Lower lobe of right lung (tissue), 2 donors: Measurements from ENCODE around the gene CNN3. TPM values are rescaled to one million over a fixed set of nuclear protein-coding genes. Genes with fewer than 3 reads are reported as not detected.

ENCODE experiments used
- ATAC-seq, 2 donors: fragments of 200-7000 bp; cut with Tn5 transposase; one replicate each; pipeline ENCODE4 v1.9.1; 2020 to 2022; ENCODE audit warnings: mild to moderate bottlenecking in 2 of 2, moderate library complexity in 2 of 2
- DNase-seq: peaks from one replicate; pipeline ENCODE4 v3.0.0-alpha.2; 2020
- H3K27ac ChIP-seq: fragments of 200-600 bp; one replicate; pipeline ENCODE4 v1.8.0; 2022
- H3K27me3 ChIP-seq: fragments of 200-600 bp; one replicate; pipeline ENCODE4 v1.8.0; 2022; ENCODE audit warnings: low read depth
- H3K36me3 ChIP-seq: fragments of 200-600 bp; one replicate; pipeline ENCODE4 v1.8.0; 2022; ENCODE audit warnings: mild to moderate bottlenecking
- H3K4me1 ChIP-seq: fragments of 200-600 bp; one replicate; pipeline ENCODE4 v1.8.0; 2022
- H3K4me3 ChIP-seq: fragments of 200-600 bp; one replicate; pipeline ENCODE4 v1.8.0; 2022; ENCODE audit warnings: mild to moderate bottlenecking
- H3K9me3 ChIP-seq: fragments of 200-600 bp; one replicate; pipeline ENCODE4 v1.8.0; 2022
- intact Hi-C: fragments of 100-400 bp; cut with DNase I; formaldehyde crosslinking; loops from one replicate; pipeline ENCODE4 v1.11.0; 2022
- total RNA-seq: library from RNA; stranded (reverse); fragmentation: NEBNext Ultra II Directional; extraction: Animal tissue kit (Norgen Biotek cat#: 25700); gene quantifications from one replicate; pipeline ENCODE4 v1.2.1, GENCODE V29; 2021
- TF ChIP-seq, protein P1 (sequence below): fragments of 200-600 bp; IDR thresholded peaks from one replicate; pipeline ENCODE4 v1.8.0; 2022; ENCODE audit warnings: antibody characterized with exemption, mild to moderate bottlenecking
- donor health status: DM: no; HTN: yes; CAD: no; lungs with severe emphysema.

CNN3 gene
- total RNA-seq, 1 donor from 2014 or later, result 151 TPM

DNA sequence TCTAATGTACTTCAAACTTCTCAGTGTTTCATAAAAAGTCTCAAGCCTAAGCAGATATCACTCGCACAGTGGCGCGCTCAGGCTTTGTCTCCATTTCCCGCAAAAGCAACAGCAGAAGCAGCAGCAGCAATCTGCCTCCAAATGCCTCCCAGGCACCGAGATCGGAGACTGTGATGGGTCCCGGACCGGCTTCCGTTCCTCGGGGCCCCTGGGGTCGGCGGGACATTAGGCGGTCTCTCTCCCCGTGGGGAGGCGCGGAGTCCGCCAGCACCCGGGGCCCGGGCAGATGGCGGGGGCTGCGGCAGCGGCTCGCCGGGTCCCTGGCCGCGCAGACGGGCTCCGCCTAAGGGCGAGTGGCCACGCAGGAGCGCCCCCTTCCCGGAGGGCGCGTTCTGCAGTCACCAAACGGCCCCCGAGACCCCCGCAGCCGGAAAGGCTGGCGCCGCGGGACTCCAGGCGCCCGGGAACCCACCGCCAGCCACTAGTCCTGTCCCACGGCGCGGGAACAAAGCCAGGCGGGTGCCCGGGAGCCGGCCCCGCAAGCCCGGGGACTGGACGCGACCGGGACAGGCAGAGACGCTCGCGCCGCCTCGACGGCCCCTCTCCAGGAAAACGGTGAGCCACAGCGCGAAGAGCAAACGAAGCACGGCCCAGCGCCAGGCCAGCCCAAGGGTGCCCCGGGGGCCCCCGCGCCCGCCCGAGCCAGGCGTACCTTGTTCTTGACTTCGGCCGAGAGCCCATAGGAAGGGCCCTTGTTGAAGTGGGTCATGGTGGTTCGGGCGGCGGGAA is 590 bp downstream of the CNN3 start:
- peak; percentile 65 for DNase-seq
- Histone ChIP-seq H3K27me3 (peaks cover 10% of the 10 kb centered on the region), H3K4me3 (peak overlapping the region; percentile 69), H3K36me3 (no peaks in the 10 kb centered on the region), H3K9me3 (no peaks in the 10 kb centered on the region), H3K4me1 (peaks cover 69% of the 10 kb centered on the region), H3K27ac (peak overlapping the region; percentile 96)
- intact Hi-C loops, result loop anchor here (10.0 kb wide), 1 partner anchor 62 kb away; no protein-coding TSS in a partner anchor
- TF ChIP-seq, protein P1, sequence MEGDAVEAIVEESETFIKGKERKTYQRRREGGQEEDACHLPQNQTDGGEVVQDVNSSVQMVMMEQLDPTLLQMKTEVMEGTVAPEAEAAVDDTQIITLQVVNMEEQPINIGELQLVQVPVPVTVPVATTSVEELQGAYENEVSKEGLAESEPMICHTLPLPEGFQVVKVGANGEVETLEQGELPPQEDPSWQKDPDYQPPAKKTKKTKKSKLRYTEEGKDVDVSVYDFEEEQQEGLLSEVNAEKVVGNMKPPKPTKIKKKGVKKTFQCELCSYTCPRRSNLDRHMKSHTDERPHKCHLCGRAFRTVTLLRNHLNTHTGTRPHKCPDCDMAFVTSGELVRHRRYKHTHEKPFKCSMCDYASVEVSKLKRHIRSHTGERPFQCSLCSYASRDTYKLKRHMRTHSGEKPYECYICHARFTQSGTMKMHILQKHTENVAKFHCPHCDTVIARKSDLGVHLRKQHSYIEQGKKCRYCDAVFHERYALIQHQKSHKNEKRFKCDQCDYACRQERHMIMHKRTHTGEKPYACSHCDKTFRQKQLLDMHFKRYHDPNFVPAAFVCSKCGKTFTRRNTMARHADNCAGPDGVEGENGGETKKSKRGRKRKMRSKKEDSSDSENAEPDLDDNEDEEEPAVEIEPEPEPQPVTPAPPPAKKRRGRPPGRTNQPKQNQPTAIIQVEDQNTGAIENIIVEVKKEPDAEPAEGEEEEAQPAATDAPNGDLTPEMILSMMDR, result peak; percentile 39
- ATAC-seq, result peak; percentile 76

DNA sequence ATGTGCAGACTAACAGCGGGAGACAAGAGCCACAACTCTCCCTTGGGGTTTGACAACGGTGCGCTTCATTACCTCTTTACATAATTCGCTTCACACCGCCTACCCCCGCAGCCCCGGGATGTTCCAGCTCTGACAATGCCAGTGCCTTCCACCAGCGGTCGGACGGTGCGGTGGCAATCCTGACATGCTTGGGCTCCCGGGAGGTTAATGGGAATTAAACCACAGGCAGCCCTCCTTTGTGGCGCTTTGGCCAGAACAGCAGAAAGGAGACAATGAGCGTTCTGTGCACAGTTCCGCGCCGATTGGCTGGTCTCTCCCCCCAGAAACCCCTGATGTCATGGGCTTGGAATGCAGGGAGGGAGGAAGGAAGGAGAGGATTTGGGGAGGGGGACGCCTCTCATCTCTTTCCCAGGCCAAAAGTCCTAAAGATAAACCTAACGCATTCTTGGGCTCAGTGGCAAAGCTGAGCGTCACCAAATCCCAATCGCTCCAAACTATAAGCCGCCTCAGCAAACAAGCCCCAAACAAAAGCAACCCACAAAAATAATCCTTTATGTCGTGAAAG is 1.3 kb downstream of the CNN3 start:
- Histone ChIP-seq H3K4me1 (peaks cover 71% of the 10 kb centered on the region), H3K4me3 (peak overlapping the region; percentile 69), H3K27me3 (peaks cover 10% of the 10 kb centered on the region), H3K27ac (peak overlapping the region; percentile 96), H3K9me3 (no peaks in the 10 kb centered on the region), H3K36me3 (no peaks in the 10 kb centered on the region)
- intact Hi-C loops, result loop anchor here (10.0 kb wide), 1 partner anchor 61 kb away; no protein-coding TSS in a partner anchor
- ATAC-seq (peak; percentile 36 to 38), DNase-seq (peak; percentile 57)
- TF ChIP-seq, protein P1, result no peak

DNA sequence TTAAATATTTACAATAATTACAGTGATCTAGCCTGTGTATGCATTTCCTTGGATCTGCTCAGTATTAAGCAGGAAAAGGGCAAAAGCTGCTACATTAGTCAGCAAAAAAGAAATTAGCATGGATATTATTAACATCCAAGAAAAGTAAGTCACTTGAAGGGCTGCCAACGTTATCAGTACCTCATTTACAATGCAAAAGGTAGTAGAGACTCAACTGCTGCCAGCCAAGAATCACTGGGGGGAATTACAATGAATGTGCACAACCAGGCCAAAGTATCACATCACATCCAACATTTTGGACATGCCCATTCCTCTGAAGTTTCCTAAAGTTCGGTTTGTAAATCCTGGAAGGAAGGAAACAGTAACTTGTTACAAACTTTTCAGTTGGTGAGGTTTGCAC is 1.9 kb downstream of the CNN3 start:
- TF ChIP-seq, protein P1, result no peak
- peak overlapping the region; percentile 69 for H3K4me3 ChIP-seq
- H3K36me3 ChIP-seq, result no peaks in the 10 kb centered on the region
- no peaks in the 10 kb centered on the region for H3K9me3 ChIP-seq
- H3K4me1 ChIP-seq, result peaks cover 71% of the 10 kb centered on the region
- ATAC-seq (no peak), DNase-seq (no peak)
- H3K27ac ChIP-seq, result peak overlapping the region; percentile 96
- intact Hi-C loops, result loop anchor here (10.0 kb wide), 1 partner anchor 60 kb away; no protein-coding TSS in a partner anchor
- peaks cover 10% of the 10 kb centered on the region for H3K27me3 ChIP-seq

DNA sequence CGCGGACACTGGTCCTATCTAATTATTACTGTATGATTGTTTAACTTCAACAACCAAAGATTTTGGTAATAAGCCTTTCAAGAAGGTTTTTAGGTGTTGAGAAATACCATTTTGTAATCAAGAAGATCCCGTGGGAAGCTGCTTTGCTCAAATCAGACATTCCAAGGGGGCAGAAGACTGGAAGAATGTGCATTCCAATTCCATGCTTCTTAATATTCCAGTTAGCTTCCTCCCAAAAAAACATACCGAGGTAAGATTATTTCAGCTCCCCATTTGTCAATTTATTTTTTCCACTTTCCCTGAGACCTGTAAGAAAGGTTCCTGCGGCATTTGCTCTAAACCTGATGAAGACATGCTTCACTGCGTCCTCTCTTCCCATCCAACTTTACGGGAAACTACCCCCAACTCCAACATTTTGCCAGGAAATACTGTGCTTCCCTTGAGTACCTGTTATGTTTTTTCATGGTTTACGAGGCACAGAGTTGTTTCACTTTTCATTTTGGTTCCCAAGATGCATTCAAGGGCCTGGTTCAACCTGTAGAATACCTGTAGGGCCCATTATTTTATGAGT is 4.1 kb downstream of the CNN3 start:
- H3K9me3 ChIP-seq, result no peaks in the 10 kb centered on the region
- H3K36me3 ChIP-seq, result no peaks in the 10 kb centered on the region
- DNase-seq (no peak), ATAC-seq (no peak)
- peak overlapping the region; percentile 69 for H3K4me3 ChIP-seq
- H3K27ac ChIP-seq, result peak overlapping the region; percentile 58
- H3K4me1 ChIP-seq, result peaks cover 64% of the 10 kb centered on the region
- intact Hi-C loops, result loop anchor here (10.0 kb wide), 1 partner anchor 58 kb away; no protein-coding TSS in a partner anchor
- peaks cover 10% of the 10 kb centered on the region for H3K27me3 ChIP-seq
- TF ChIP-seq, protein P1, result no peak

DNA sequence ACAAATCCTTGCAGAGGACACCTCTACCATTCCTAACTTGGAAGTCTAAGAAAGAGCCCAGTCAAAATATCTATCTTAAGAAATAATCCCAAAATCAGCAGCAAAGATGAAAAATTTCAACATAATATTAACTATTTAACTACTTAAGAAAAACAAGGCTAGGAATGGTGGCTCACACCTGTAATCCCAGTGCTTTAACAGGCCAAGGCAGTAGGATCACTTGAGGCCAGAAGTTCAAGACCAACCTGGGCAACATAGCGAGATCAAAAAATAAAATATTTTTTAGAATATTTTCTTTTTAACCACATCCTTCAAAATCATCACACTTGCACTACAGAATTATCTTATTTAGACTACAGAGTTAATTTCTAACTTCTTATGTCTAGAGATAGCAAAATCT is 4.9 kb downstream of the CNN3 start:
- Histone ChIP-seq H3K9me3 (no peaks in the 10 kb centered on the region), H3K4me3 (no peak overlapping the region), H3K27me3 (peaks cover 9% of the 10 kb centered on the region), H3K27ac (no peak overlapping the region), H3K4me1 (peaks cover 60% of the 10 kb centered on the region), H3K36me3 (no peaks in the 10 kb centered on the region)
- no peak for ATAC-seq
- no peak for DNase-seq
- TF ChIP-seq, protein P1, result no peak
- intact Hi-C loops, result loop anchor here (10.0 kb wide), 1 partner anchor 57 kb away; no protein-coding TSS in a partner anchor
